PC-3 (cell line): ENCODE data around the gene FBXO44. TPM values are rescaled to one million over a fixed set of nuclear protein-coding genes. Genes with fewer than 3 reads are reported as not detected.

Experiments used
- ATAC-seq: fragments of 200-7000 bp; cut with Tn5 transposase; 2 replicates; pipeline ENCODE4 v1.9.1; 2020; ENCODE audit warnings: mild to moderate bottlenecking, moderate library complexity
- BruUV-seq: library from RNA; stranded (reverse); fragments of 400-500 nt; replicated peaks from 2 replicates; lab custom pipeline; 2021; lab: Mats Ljungman, UMichigan
- CTCF ChIA-PET: fragments of 300-600 bp; sonication (Branson Sonifier 250); formaldehyde crosslinking; loops from one replicate; lab custom pipeline; 2022; ENCODE audit warnings: antibody characterized with exemption; lab: Charles Lee
- POLR2A ChIA-PET: fragments of 300-600 bp; sonication (Branson Sonifier 250); formaldehyde crosslinking; loops from one replicate; lab custom pipeline; 2022; ENCODE audit warnings: antibody characterized with exemption; ENCODE audit not compliant: unreplicated experiment; lab: Charles Lee
- DNase-seq: peaks from one replicate; pipeline ENCODE4 v3.0.0-alpha.2; 2015
- H2AFZ ChIP-seq: fragments of 300-600 bp; sonication (generic); 2 replicates; pipeline ENCODE4 v1.6.0; 2016; ENCODE audit warnings: antibody characterized with exemption, low read length
- H3F3A ChIP-seq: fragments of 300-600 bp; sonication (generic); one replicate; pipeline ENCODE4 v1.6.0; 2017; ENCODE audit warnings: antibody characterized with exemption, low read length, control low read depth, mild to moderate bottlenecking; ENCODE audit not compliant: unreplicated experiment
- H3K27ac ChIP-seq: fragments of 300-600 bp; sonication (generic); 2 replicates; pipeline ENCODE4 v1.5.1; 2016; ENCODE audit warnings: mild to moderate bottlenecking, low read length
- H3K27me3 ChIP-seq: fragments of 300-600 bp; sonication (generic); 2 replicates; pipeline ENCODE4 v1.6.1; 2016; ENCODE audit warnings: low read length, mixed read lengths
- H3K36me3 ChIP-seq: fragments of 300-600 bp; sonication (generic); 2 replicates; pipeline ENCODE4 v1.6.1; 2016; ENCODE audit warnings: low read depth, mixed run types, low read length, mixed read lengths
- H3K4me1 ChIP-seq: fragments of 300-600 bp; sonication (generic); 2 replicates; pipeline ENCODE4 v1.5.1; 2016; ENCODE audit warnings: low read length; ENCODE audit not compliant: insufficient read depth
- H3K4me2 ChIP-seq: fragments of 300-600 bp; sonication (generic); 2 replicates; pipeline ENCODE4 v1.6.0; 2016; ENCODE audit warnings: low read length
- H3K4me3 ChIP-seq: fragments of 300-600 bp; sonication (generic); 2 replicates; pipeline ENCODE4 v1.5.1; 2016; ENCODE audit warnings: mild to moderate bottlenecking, low read length, mixed read lengths
- H3K79me2 ChIP-seq: fragments of 300-600 bp; sonication (generic); 2 replicates; pipeline ENCODE4 v1.6.1; 2017; ENCODE audit warnings: low read length, mixed read lengths
- H3K9ac ChIP-seq: fragments of 300-600 bp; sonication (generic); 2 replicates; pipeline ENCODE4 v1.6.0; 2016; ENCODE audit warnings: mild to moderate bottlenecking, low read length
- H3K9me2 ChIP-seq: fragments of 300-600 bp; sonication (generic); replicated peaks from 2 replicates; pipeline ENCODE4 v1.6.1; 2016; ENCODE audit warnings: mixed run types, low read length, mixed read lengths
- H3K9me3 ChIP-seq: fragments of 300-600 bp; sonication (generic); 2 replicates; pipeline ENCODE4 v1.6.1; 2016; ENCODE audit warnings: low read length, mixed read lengths
- H4K20me1 ChIP-seq: fragments of 300-600 bp; sonication (generic); 2 replicates; pipeline ENCODE4 v1.6.1; 2016; ENCODE audit warnings: low read length, mixed read lengths
- EZH2 ChIP-seq: fragments of 300-600 bp; sonication (generic); IDR thresholded peaks from one replicate; pipeline ENCODE4 v1.6.1; 2017; ENCODE audit warnings: antibody characterized with exemption, mild to moderate bottlenecking, low read length; ENCODE audit not compliant: unreplicated experiment
- EZH2phosphoT487 ChIP-seq: fragments of 300-600 bp; sonication (generic); IDR thresholded peaks from 2 replicates; pipeline ENCODE4 v1.6.1; 2018; ENCODE audit warnings: mild to moderate bottlenecking, antibody characterized with exemption, low read length, borderline replicate concordance
- intact Hi-C: fragments of 100-400 bp; cut with micrococcal nuclease; formaldehyde crosslinking; loops from 2 replicates; pipeline ENCODE4 v1.9.0; 2023
- total RNA-seq: library from RNA; depleted of rRNA; stranded (reverse); fragments of >200 nt; gene quantifications from 2 replicates; pipeline ENCODE4 v1.2.3, GENCODE V29; 2014
- TF ChIP-seq, protein P1 (sequence below): fragments of 300-600 bp; sonication (generic); conservative IDR thresholded peaks from 2 replicates; pipeline ENCODE4 v1.5.1; 2017; ENCODE audit warnings: antibody characterized with exemption, low read depth, mild to moderate bottlenecking, low read length

Gene FBXO44
- total RNA-seq, 1 experiment from 2014 or later: 23.5 TPM

DNA sequence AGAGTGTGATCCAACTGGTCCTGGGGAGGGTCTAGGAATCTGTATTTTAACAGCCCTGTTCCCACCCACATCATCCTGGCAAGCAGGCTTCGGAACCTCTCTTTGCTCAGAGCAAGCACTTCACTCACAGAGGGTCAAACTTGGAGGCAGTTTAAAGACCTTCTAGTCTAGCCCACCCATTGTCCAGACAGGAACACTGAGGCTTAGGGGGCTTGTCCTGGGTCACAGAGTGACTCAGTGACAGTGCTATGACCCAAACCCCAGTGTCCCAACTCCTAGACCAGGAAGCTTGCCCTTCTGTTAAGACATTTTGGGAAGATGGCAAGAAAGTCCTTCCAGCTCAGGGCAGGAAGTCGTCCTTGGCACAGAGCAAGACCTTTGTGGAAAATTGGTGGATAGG, 36.9 kb upstream of the FBXO44 start:
- Histone ChIP-seq H3F3A (no peaks in the 10 kb centered on the region), H3K4me2 (no peak overlapping the region), H3K4me3 (no peak overlapping the region), H3K9ac (no peak overlapping the region), H3K9me2 (no peaks in the 10 kb centered on the region), H3K79me2 (no peaks in the 10 kb centered on the region), H3K36me3 (no peaks in the 10 kb centered on the region), H2AFZ (no peak overlapping the region), H4K20me1 (no peaks in the 10 kb centered on the region), H3K4me1 (no peaks in the 10 kb centered on the region), H3K27me3 (peaks cover 5% of the 10 kb centered on the region; the same call in 1 of the 2 replicates), H3K9me3 (no peaks in the 10 kb centered on the region), H3K27ac (no peak overlapping the region)
- intact Hi-C loops: no loop called here
- CTCF ChIA-PET: no interaction called here
- TF ChIP-seq EZH2phosphoT487 (no peak), EZH2 (no peak)
- TF ChIP-seq, protein P1, sequence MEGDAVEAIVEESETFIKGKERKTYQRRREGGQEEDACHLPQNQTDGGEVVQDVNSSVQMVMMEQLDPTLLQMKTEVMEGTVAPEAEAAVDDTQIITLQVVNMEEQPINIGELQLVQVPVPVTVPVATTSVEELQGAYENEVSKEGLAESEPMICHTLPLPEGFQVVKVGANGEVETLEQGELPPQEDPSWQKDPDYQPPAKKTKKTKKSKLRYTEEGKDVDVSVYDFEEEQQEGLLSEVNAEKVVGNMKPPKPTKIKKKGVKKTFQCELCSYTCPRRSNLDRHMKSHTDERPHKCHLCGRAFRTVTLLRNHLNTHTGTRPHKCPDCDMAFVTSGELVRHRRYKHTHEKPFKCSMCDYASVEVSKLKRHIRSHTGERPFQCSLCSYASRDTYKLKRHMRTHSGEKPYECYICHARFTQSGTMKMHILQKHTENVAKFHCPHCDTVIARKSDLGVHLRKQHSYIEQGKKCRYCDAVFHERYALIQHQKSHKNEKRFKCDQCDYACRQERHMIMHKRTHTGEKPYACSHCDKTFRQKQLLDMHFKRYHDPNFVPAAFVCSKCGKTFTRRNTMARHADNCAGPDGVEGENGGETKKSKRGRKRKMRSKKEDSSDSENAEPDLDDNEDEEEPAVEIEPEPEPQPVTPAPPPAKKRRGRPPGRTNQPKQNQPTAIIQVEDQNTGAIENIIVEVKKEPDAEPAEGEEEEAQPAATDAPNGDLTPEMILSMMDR: no peak
- POLR2A ChIA-PET: interaction anchor here (0.6 kb wide), 1 partner anchor 139 kb away, joined by 6 read pairs; no protein-coding TSS in a partner anchor
- no TSS peak for BruUV-seq
- DNase-seq (no peak), ATAC-seq (no peak)

DNA sequence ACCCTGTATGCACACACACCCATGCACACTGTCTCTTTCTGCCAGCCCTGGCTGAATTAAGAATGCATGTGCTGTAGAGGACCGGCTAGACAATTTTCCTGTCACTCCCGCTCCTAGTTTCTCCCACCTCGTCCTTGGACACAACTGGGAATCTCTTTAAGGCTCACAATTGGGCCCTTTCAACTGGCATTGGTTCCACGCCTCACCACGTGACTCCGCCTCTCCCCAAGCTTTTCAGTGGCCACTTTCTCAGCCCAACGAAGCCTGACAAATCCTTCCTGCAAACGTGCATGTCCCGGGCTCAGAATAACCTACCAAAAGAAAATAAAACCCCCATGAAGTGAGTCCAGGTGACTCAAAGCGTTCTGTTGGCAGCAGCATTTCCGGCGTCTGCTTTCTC, 34.3 kb upstream of the FBXO44 start:
- H3K4me1 ChIP-seq: no peaks in the 10 kb centered on the region
- no peak overlapping the region for H3K27ac ChIP-seq
- DNase-seq: no peak
- no peaks in the 10 kb centered on the region for H3F3A ChIP-seq
- intact Hi-C loops: no loop called here
- ChIA-PET POLR2A (no interaction called here), CTCF (no interaction called here)
- H3K27me3 ChIP-seq: peaks cover 9% of the 10 kb centered on the region
- ATAC-seq: no peak
- H3K36me3 ChIP-seq: no peaks in the 10 kb centered on the region
- no peak overlapping the region for H3K9ac ChIP-seq
- H4K20me1 ChIP-seq: no peaks in the 10 kb centered on the region
- BruUV-seq: no TSS peak
- no peaks in the 10 kb centered on the region for H3K79me2 ChIP-seq
- H3K9me3 ChIP-seq: no peaks in the 10 kb centered on the region
- H3K4me3 ChIP-seq: no peak overlapping the region
- no peak overlapping the region for H2AFZ ChIP-seq
- no peaks in the 10 kb centered on the region for H3K9me2 ChIP-seq
- TF ChIP-seq, protein P1: no peak
- TF ChIP-seq EZH2phosphoT487: no peak
- TF ChIP-seq EZH2: no peak
- no peak overlapping the region for H3K4me2 ChIP-seq

- no peak for ATAC-seq
- Histone ChIP-seq H3K27me3 (peaks cover 13% of the 10 kb centered on the region), H3K4me1 (no peaks in the 10 kb centered on the region), H3K9me2 (no peaks in the 10 kb centered on the region), H3K9ac (no peak overlapping the region), H3K4me2 (no peak overlapping the region), H4K20me1 (no peaks in the 10 kb centered on the region), H3K36me3 (no peaks in the 10 kb centered on the region), H3K9me3 (no peaks in the 10 kb centered on the region), H3F3A (no peaks in the 10 kb centered on the region), H3K4me3 (no peak overlapping the region), H2AFZ (no peak overlapping the region), H3K27ac (no peak overlapping the region), H3K79me2 (no peaks in the 10 kb centered on the region)
- BruUV-seq: no TSS peak
- CTCF ChIA-PET: no interaction called here
- POLR2A ChIA-PET: no interaction called here
- no peak for TF ChIP-seq EZH2
- TF ChIP-seq EZH2phosphoT487: no peak
- TF ChIP-seq, protein P1: no peak
- intact Hi-C loops: no loop called here
- no peak for DNase-seq
Observed at GRCh38 chr1:11620924-11621323, 33.8 kb upstream of the FBXO44 start.
